Activated CD4-positive, CD25-positive, alpha-beta regulatory T cell treated with anti-CD3 and anti-CD28 coated beads, Interleukin-2, amount 50 U/mL, for 24 hours (primary cell): ENCODE results near the gene VTCN1.

Source experiments
- ATAC-seq, 2 donors: fragments of 150-1000 bp; cut with Tn5 transposase; one replicate each; pipeline ENCODE4 v1.10.0; 2021; ENCODE audit warnings: mild to moderate bottlenecking in 1 of 2, moderate library complexity in 1 of 2

The VTCN1 gene

DNA sequence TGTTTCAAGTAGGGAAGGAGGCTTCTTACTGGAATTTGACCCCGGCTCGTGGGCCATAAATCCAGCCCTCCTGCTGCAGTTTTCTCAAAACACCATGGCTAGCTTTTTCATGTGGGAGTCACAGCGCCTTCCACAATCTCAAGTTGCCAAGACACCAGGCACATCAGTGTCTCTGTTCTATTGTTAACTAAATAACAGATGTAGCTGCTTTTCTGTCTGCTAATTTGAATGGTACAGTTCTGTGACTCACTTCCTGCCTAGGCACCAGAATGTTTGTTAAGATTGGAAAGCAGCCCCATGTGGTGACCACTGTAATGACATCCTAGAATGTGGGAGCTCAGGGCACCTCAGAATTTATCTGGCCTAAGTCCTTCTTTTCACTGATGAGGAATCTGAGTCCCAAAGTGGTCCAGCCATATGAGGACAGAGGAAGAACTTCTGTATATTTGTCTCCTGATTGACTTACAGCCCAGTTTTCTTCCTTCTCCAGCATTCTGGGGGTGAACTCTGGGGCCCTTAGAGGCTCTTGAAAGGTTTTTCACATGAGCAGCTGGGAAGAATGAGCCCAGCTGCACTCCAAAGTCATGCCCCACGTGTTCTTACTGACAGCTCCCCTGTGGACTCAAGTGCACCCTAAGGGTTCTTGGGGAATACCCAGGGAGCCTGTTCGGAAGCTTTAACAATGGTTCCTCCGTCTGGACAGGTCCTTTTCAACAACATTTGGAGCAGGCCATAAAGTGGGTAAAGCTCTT lies 116.7 kb downstream of the VTCN1 start:
- peak; percentile 68 to 78 for ATAC-seq
